ENCODE measurements around the gene LTO1. TPM values are rescaled to one million over a fixed set of nuclear protein-coding genes. Genes with fewer than 3 reads are reported as not detected.

LTO1 gene
- total RNA-seq, 4 donors from 2014 or later: 13.3 to 35.2 (median 22.8) TPM

DNA sequence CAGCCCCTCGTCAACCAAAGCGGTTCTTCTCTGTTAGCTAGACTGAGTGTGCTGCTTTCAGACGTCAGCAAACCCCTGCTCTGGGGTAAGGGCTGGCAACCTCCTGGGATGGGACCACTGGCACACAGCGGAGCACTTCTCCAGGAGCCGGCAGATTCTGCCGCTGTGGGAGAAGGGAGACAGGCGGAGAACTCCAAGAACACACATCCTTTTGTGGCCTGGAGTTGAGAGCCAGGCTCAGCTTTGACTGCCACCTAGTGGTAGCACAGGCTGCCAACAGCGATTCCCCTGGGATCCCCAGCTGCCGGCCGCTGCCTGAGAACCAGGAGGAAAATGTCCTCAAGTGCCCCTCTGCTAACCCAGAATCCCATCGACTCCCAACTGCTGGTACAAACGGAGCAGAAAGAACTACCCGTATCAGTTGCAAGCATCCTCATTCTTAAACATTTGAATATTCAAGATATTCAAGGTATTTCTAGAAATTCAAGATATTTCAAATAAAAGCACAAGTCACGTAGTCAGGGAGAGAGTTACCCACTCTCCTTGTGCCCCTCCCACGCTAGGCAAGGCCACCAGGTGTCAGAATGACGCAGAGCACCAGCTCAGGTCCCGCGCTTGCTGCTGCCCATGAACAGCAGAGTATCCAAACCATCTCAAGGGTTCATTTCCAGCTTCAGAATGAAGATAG lies 4.9 kb downstream of the LTO1 start:
- TF ChIP-seq, protein P1, sequence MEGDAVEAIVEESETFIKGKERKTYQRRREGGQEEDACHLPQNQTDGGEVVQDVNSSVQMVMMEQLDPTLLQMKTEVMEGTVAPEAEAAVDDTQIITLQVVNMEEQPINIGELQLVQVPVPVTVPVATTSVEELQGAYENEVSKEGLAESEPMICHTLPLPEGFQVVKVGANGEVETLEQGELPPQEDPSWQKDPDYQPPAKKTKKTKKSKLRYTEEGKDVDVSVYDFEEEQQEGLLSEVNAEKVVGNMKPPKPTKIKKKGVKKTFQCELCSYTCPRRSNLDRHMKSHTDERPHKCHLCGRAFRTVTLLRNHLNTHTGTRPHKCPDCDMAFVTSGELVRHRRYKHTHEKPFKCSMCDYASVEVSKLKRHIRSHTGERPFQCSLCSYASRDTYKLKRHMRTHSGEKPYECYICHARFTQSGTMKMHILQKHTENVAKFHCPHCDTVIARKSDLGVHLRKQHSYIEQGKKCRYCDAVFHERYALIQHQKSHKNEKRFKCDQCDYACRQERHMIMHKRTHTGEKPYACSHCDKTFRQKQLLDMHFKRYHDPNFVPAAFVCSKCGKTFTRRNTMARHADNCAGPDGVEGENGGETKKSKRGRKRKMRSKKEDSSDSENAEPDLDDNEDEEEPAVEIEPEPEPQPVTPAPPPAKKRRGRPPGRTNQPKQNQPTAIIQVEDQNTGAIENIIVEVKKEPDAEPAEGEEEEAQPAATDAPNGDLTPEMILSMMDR (IDR thresholded peaks at IDR 0.05; ENCODE audit: low read depth): no peak

DNA sequence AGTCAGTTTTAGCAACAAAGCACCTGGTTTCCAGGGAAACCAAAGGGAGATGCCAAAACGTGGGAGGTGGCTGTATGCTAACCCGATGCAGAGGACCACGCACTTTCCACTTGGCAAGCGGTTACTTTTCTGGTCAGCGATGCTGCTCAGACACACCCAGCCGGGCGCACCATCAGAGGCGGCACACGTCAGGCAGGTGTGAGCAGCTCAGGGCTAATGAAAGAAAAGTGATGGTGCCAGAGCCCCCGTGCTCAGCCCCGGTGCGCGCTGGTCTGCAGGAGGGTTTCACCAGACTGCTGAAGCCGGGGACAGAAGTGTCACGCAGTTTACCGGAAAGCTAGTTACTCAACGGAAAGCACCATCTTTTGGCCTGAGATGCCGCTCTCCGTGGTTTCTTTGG lies 5.7 kb downstream of the LTO1 start:
- TF ChIP-seq, protein P1 (IDR thresholded peaks at IDR 0.05; ENCODE audit: low read depth): no peak

DNA sequence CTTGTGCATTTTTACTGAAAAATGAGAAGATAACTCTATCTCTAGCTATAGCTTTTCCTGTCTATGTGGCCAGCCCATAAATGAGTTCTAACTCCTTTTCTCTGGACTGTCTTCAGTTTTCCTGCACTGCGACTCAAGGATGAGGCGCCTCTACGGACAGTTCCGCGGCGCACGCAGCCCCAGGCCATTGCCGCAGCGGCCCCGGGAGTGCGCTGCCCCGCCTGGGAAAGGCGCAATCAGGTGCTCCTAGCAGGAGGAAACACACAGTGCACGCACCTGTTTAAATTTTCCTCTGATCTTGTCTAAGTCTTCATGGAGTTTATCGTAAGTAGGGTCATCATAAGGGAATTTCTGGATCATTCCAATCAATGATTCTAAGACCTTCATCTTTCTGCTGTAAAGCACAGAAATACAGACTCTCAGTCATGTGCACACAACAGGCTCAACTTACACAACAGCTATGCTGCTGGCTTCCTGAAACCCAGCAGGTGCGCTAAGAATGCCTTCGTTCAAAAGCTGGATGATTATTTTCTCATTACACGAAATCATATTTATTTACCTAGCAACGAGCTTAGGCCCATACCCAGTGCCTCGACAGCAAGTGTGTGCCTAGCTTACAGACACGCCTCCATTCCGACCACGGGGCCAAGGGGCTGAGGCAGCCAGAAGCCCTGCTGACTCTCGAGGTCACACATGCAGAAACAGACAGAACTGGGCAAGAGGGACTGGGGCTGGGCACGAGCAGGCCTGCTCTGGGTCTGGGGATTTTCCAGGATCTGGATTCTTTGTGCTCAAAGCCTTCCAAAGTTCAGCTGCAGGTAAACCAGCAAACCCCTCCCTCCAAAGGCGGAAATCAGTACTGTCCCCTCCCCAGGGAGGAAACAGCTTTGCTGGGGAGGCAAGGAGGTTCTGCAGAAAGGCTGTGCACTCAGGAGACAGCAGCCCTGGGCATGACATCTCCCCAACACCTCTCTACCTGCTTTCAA lies 7.2 kb downstream of the LTO1 start:
- TF ChIP-seq, protein P1 (IDR thresholded peaks at IDR 0.05; ENCODE audit: low read depth): no peak

DNA sequence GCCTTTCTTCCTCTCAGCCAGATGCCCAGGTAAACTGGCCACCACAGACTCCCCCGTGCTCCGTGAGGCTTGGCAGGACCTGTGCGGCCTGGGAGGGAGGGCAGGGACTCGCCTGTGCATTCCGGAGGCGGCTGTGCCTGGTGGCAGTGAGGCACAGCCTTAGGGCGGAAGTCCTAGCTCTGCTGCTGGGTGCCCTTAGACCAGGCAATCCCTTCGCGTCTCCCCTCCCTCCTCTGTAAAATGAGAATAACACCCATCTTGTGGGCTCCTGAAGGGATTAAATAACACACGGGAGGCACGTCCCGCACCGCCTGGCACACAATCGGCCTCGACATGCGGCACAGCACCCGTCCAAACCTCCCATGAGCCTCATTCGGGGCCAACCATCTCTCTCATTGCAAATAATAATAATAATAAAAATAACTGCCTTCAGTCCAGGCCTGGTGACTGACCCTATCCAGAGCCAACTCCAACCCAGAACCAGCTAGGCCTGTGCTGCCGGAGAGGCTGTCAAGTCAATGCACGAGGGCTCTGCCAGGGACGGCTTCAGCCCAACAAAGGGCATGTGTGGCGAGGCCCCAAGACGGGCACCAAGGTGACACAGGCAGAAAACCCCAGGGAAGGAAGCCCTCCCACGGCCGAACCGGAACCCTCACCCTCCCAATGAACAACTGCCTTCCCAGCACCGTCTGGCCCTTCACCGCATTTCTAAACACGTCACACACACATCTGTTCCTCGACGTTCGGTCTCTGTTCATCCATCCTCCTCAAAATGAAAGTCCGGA lies 8.2 kb downstream of the LTO1 start:
- TF ChIP-seq, protein P1 (IDR thresholded peaks at IDR 0.05; ENCODE audit: low read depth): no peak

DNA sequence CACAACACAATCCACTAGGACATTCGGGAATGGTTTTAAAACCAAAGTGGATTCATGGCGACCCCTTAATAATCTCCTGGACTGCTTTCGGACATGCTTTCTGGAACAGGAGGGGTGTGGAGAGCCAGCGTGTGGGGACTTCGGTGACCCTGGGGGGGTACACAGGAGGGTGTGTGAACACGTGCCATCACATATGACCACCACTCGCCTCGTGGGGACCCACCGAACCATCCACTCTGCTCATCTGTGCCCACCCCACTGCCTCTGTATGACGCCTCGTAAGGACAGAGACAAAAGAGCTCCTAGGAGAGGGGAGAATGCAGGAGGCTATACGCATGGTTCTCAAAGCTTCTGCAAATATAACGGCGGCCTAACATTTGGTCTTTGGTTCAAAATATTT lies 8.9 kb downstream of the LTO1 start:
- TF ChIP-seq, protein P1 (IDR thresholded peaks at IDR 0.05; ENCODE audit: low read depth): no peak

DNA sequence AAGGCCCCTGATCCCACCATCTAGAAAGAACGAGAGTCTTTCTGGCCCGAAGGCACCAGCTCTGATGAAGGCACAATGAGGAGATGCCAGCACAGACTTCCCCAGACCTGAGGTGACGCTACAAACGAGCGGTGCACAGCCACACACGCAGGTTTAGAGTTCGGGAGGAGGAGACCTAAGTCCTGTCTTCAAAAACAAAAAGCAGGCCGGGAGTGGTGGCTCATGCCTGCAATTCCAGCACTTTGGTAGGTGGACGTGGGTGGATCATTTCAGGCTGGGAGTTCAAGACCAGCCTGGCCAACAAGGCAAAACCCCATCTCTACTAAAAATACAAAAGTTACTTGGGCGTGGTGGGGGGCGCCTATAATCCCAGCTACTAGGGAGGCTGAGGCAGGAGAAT lies 9.5 kb downstream of the LTO1 start:
- TF ChIP-seq, protein P1 (IDR thresholded peaks at IDR 0.05; ENCODE audit: low read depth): no peak
